Natural killer cell (primary cell): ENCODE data around the gene LENG1. TPM values are rescaled to one million over a fixed set of nuclear protein-coding genes. Genes with fewer than 3 reads are reported as not detected.

Source experiments
- ATAC-seq, 3 donors: fragments of 150-1000 bp in 2 of 3; fragments of 200-7000 bp in 1 of 3; cut with Tn5 transposase; 1 replicate in 1 of 3; 2 replicates in 2 of 3; pipeline ENCODE4 v1.10.0; 2021; ENCODE audit warnings: mild to moderate bottlenecking in 2 of 3, moderate library complexity in 2 of 3
- DNase-seq, 2 donors: peaks; one replicate each; pipeline versions ENCODE4 v3.0.0 to v3.0.0-alpha.2; 2013 to 2021; ENCODE audit warnings: mixed read lengths in 1 of 2
- H3K27ac ChIP-seq: one replicate; pipeline ENCODE4 v1.5.1; 2013; ENCODE audit warnings: mild to moderate bottlenecking, low read length
- H3K27me3 ChIP-seq: one replicate; pipeline ENCODE4 v1.6.1; 2013; ENCODE audit warnings: low read length; ENCODE audit not compliant: control insufficient read depth, insufficient read depth
- H3K36me3 ChIP-seq: one replicate; pipeline ENCODE4 v1.6.1; 2013; ENCODE audit warnings: low read length; ENCODE audit not compliant: control insufficient read depth, insufficient read depth
- H3K4me1 ChIP-seq: one replicate; pipeline ENCODE4 v1.6.1; 2013; ENCODE audit warnings: low read length; ENCODE audit not compliant: control insufficient read depth, insufficient read depth
- H3K4me3 ChIP-seq: one replicate; pipeline ENCODE4 v1.5.1; 2013; ENCODE audit warnings: low read length
- H3K9me3 ChIP-seq: one replicate; pipeline ENCODE4 v1.6.1; 2013; ENCODE audit warnings: low read length; ENCODE audit not compliant: control insufficient read depth, insufficient read depth
- H3K27ac Mint-ChIP-seq, 2 donors: one replicate each; pipeline ENCODE4 v1.8.0; 2022; ENCODE audit warnings: mild to moderate bottlenecking in 2 of 2, mixed read lengths in 2 of 2, moderate library complexity in 1 of 2
- H3K27me3 Mint-ChIP-seq, 2 donors: one replicate each; pipeline ENCODE4 v1.8.0; 2022; ENCODE audit warnings: low read depth in 2 of 2, mixed read lengths in 2 of 2
- H3K36me3 Mint-ChIP-seq: one replicate; pipeline ENCODE4 v1.8.0; 2022; ENCODE audit warnings: mixed read lengths
- H3K4me1 Mint-ChIP-seq, 2 donors: one replicate each; pipeline ENCODE4 v1.8.0; 2022; ENCODE audit warnings: mixed read lengths in 2 of 2
- H3K4me3 Mint-ChIP-seq: one replicate; pipeline ENCODE4 v1.8.0; 2022; ENCODE audit warnings: mild to moderate bottlenecking, moderate library complexity, mixed read lengths
- H3K9me3 Mint-ChIP-seq, 2 donors: one replicate each; pipeline ENCODE4 v1.8.0; 2022; ENCODE audit warnings: mixed read lengths in 2 of 2
- CTCF ChIP-seq: fragments of 200-600 bp; IDR thresholded peaks from one replicate; pipeline ENCODE4 v1.8.0; 2022; ENCODE audit warnings: antibody characterized with exemption
- WGBS: methylation state at CpG from one replicate; pipeline ENCODE4 v1.1.7; 2013; ENCODE audit warnings: missing lambda C conversion rate; ENCODE audit not compliant: insufficient coverage; 5-methylcytosine and 5-hydroxymethylcytosine counted together
- intact Hi-C: fragments of 100-400 bp; cut with micrococcal nuclease; formaldehyde crosslinking; loops from one replicate; pipeline ENCODE4 v1.14.2; 2022
- total RNA-seq, 4 donors: library from RNA; stranded (reverse); fragments of 120-200 nt in 1 of 4; gene quantifications; one replicate each; pipeline versions ENCODE4 v1.2.3 to v1.2.4, GENCODE V29; 2013 to 2022

The LENG1 gene
- total RNA-seq, 3 donors from 2014 or later (not counting 1 experiment from before 2014, with no cell fraction given): 8.3 to 9.4 (median 9.1) TPM

GRCh38 chr19:54128441-54128725, 31.1 kb downstream of the LENG1 start:
- Histone ChIP-seq H3K36me3 (peaks cover 64% of the 10 kb centered on the region), H3K4me3 (no peak overlapping the region), H3K4me1 (no peaks in the 10 kb centered on the region), H3K27ac (no peak overlapping the region), H3K27me3 (no peaks in the 10 kb centered on the region), H3K9me3 (no peaks in the 10 kb centered on the region)
- Mint-ChIP-seq H3K4me3 (no peak overlapping the region), H3K4me1 (no peaks in the 10 kb centered on the region), H3K27me3 (no peaks in the 10 kb centered on the region), H3K27ac (no peak overlapping the region), H3K9me3 (no peaks in the 10 kb centered on the region), H3K36me3 (no peaks in the 10 kb centered on the region)
- no peak for ATAC-seq
- intact Hi-C loops: no loop called here
- TF ChIP-seq CTCF: no peak
- 91% methylated on average over 20 of the region's 20 CpGs for WGBS
- DNase-seq: no peak

DNA sequence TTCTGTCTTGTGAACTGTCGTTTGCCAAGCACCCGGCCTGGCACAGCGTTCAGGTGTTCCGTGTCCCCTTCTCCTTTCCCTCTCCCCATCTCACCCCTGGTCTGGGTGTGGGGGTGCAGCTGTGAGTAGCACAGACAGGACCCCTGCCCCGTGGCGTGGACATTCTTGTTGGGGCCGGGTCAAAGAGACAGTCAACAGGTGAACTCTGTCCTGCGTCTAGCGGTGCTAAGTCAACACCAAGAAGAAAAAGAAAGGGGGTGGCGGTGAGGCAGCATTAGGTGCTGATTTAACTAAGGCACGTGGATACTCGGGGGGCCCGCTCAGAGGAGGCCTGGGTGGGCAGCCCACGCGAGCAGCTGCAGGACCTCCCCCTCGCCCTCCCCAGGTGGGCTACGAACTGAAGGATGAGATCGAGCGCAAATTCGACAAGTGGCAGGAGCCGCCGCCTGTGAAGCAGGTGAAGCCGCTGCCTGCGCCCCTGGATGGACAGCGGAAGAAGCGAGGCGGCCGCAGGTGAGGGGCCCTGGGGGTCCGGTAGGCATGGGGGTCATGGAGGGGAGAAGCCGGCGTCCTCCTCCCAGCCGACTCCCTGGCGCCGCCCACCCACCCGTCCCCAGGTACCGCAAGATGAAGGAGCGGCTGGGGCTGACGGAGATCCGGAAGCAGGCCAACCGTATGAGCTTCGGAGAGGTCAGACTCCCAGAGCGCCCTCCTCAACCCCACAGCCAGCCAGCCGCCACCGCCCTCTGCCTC, 31.7 kb downstream of the LENG1 start:
- no peaks in the 10 kb centered on the region for H3K9me3 Mint-ChIP-seq
- Histone ChIP-seq H3K4me3 (no peak overlapping the region), H3K36me3 (peaks cover 66% of the 10 kb centered on the region), H3K27me3 (no peaks in the 10 kb centered on the region), H3K27ac (no peak overlapping the region), H3K4me1 (no peaks in the 10 kb centered on the region), H3K9me3 (no peaks in the 10 kb centered on the region)
- no peak for DNase-seq
- no peak for TF ChIP-seq CTCF
- WGBS: 97% methylated on average over 43 of the region's 44 CpGs
- no peak overlapping the region for H3K27ac Mint-ChIP-seq
- no peaks in the 10 kb centered on the region for H3K27me3 Mint-ChIP-seq
- H3K4me1 Mint-ChIP-seq: no peaks in the 10 kb centered on the region
- H3K36me3 Mint-ChIP-seq: no peaks in the 10 kb centered on the region
- no peak for ATAC-seq
- no peak overlapping the region for H3K4me3 Mint-ChIP-seq
- intact Hi-C loops: no loop called here

GRCh38 chr19:54125713-54126112, 33.8 kb downstream of the LENG1 start:
- no peaks in the 10 kb centered on the region for H3K4me1 Mint-ChIP-seq
- intact Hi-C loops: no loop called here
- H3K9me3 ChIP-seq: no peaks in the 10 kb centered on the region
- H3K27me3 ChIP-seq: no peaks in the 10 kb centered on the region
- no peak overlapping the region for H3K4me3 Mint-ChIP-seq
- H3K36me3 Mint-ChIP-seq: no peaks in the 10 kb centered on the region
- WGBS: 87% methylated on average over 9 of the region's 9 CpGs
- ATAC-seq: no peak
- no peak for DNase-seq
- H3K4me1 ChIP-seq: no peaks in the 10 kb centered on the region
- peaks cover 73% of the 10 kb centered on the region for H3K36me3 ChIP-seq
- no peaks in the 10 kb centered on the region for H3K27me3 Mint-ChIP-seq
- no peak overlapping the region for H3K27ac Mint-ChIP-seq
- H3K9me3 Mint-ChIP-seq: no peaks in the 10 kb centered on the region
- H3K4me3 ChIP-seq: no peak overlapping the region
- no peak overlapping the region for H3K27ac ChIP-seq
- no peak for TF ChIP-seq CTCF

GRCh38 chr19:54124393-54124792, 35.1 kb downstream of the LENG1 start:
- ATAC-seq (no peak), DNase-seq (no peak)
- TF ChIP-seq CTCF: no peak
- Mint-ChIP-seq H3K27ac (no peak overlapping the region), H3K4me3 (no peak overlapping the region), H3K36me3 (no peaks in the 10 kb centered on the region), H3K9me3 (no peaks in the 10 kb centered on the region), H3K27me3 (no peaks in the 10 kb centered on the region), H3K4me1 (no peaks in the 10 kb centered on the region)
- Histone ChIP-seq H3K27me3 (no peaks in the 10 kb centered on the region), H3K4me1 (no peaks in the 10 kb centered on the region), H3K4me3 (no peak overlapping the region), H3K36me3 (peaks cover 83% of the 10 kb centered on the region), H3K27ac (no peak overlapping the region), H3K9me3 (no peaks in the 10 kb centered on the region)
- 95% methylated on average over 19 of the region's 19 CpGs for WGBS
- intact Hi-C loops: no loop called here
